Measurements from ENCODE around the gene REN.

- TF ChIP-seq CTCF (IDR thresholded peaks at IDR 0.05), result no peak
- TF ChIP-seq POLR2AphosphoS5 (IDR thresholded peaks at IDR 0.05), result no peak
- no peak for TF ChIP-seq POLR2A (IDR thresholded peaks at IDR 0.05)
These were observed 9.9 kb upstream of the REN start for GRCh38 chr1:204176049-204176448.

Data from breast epithelium (tissue), 3 donors.